GM23338 (cell line): Measurements from ENCODE around the gene DDX24.

Experiments
- CREB1 ChIP-seq: fragments of 250-450 bp; sonication (Bioruptor Pico); IDR thresholded peaks from 2 replicates; pipeline ENCODE4 v1.5.0; 2020; ENCODE audit warnings: low read depth, mild to moderate bottlenecking, moderate library complexity
- CTCF ChIP-seq, 2 experiments: fragments of 200-600 bp in 1 of 2; sonication (generic) in 1 of 2; conservative IDR thresholded peaks; 2 replicates each; pipeline versions ENCODE4 v1.5.1 to v1.6.1; 2016 to 2017; ENCODE audit warnings: antibody characterized with exemption in 2 of 2, low read depth in 2 of 2, mild to moderate bottlenecking in 2 of 2, moderate library complexity in 1 of 2
- ETS1 ChIP-seq: IDR thresholded peaks from 2 replicates; pipeline ENCODE4 v1.6.1; 2016; ENCODE audit warnings: antibody characterized with exemption
- EZH2 ChIP-seq: fragments of 200-600 bp; sonication (generic); IDR thresholded peaks from one replicate; pipeline ENCODE4 v1.8.0; 2017; ENCODE audit warnings: antibody characterized with exemption, mild to moderate bottlenecking, low read depth; ENCODE audit not compliant: unreplicated experiment
- EZH2phosphoT487 ChIP-seq: fragments of 200-600 bp; sonication (generic); IDR thresholded peaks from one replicate; pipeline ENCODE4 v1.8.1; 2018; ENCODE audit warnings: antibody characterized with exemption; ENCODE audit not compliant: unreplicated experiment
- NANOG ChIP-seq: IDR thresholded peaks from 2 replicates; pipeline ENCODE4 v1.6.1; 2016; ENCODE audit warnings: antibody characterized with exemption, borderline replicate concordance
- POLR2AphosphoS5 ChIP-seq: IDR thresholded peaks from 2 replicates; pipeline ENCODE4 v1.6.1; 2016; ENCODE audit warnings: antibody characterized with exemption, low read depth
- REST ChIP-seq: IDR thresholded peaks from one replicate; pipeline ENCODE4 v1.6.1; 2018; ENCODE audit warnings: antibody characterized with exemption; ENCODE audit not compliant: unreplicated experiment
- STAT1 ChIP-seq: IDR thresholded peaks from one replicate; pipeline ENCODE4 v1.6.1; 2016; ENCODE audit warnings: antibody characterized with exemption; ENCODE audit not compliant: unreplicated experiment
- ZNF114 ChIP-seq: fragments of 250-450 bp; sonication (Bioruptor Pico); IDR thresholded peaks from 2 replicates; pipeline ENCODE4 v1.5.0; 2020; ENCODE audit warnings: mild to moderate bottlenecking, moderate library complexity
- ZNF331 ChIP-seq: fragments of 250-450 bp; sonication (Bioruptor Pico); IDR thresholded peaks from 2 replicates; pipeline ENCODE4 v1.5.0; 2020; ENCODE audit warnings: low read depth, mild to moderate bottlenecking, moderate library complexity

GRCh38 chr14:94015223-94015622, 65.8 kb downstream of the DDX24 start:
- TF ChIP-seq CTCF (conservative IDR thresholded peaks at IDR 0.05; ENCODE audit: low read depth in 2 of 2) (no peak), POLR2AphosphoS5 (no peak), EZH2 (no peak), REST (no peak), NANOG (no peak), STAT1 (no peak), ETS1 (no peak), CREB1 (no peak), ZNF331 (CRISPR knock-in tag) (no peak), EZH2phosphoT487 (no peak), ZNF114 (CRISPR knock-in tag) (no peak)
